GM20431 (cell line): Measurements from ENCODE around the gene ADARB1.

Experiments used
- in situ Hi-C: fragments of 300-500 bp; cut with MseI, MboI; formaldehyde crosslinking; loops from one replicate; pipeline ENCODE4 v1.15.0; 2020; ENCODE audit warnings: low sequenced_read_pairs; ENCODE audit not compliant: unreplicated experiment

Gene ADARB1

DNA sequence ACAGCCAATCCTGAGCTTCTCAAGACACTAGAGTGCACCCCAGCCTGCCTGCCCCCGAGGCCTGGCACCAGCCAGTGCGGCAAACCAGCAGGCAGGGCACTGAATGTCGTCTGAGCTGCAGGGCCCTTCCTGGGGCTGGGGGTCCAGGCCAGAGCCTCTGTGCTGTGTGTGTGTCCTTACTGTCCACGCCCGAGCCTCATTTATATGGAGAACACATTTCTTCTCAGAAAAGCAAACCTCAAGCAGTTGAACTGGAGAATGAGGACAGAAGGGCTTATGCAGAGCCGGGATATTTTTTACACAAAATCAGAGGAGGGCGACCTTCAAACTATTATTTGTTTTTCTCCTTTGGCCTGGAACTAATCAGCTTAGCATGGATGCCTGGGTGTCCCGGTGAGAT is 160.6 kb downstream of the ADARB1 start:
- in situ Hi-C loops, result no loop called here

DNA sequence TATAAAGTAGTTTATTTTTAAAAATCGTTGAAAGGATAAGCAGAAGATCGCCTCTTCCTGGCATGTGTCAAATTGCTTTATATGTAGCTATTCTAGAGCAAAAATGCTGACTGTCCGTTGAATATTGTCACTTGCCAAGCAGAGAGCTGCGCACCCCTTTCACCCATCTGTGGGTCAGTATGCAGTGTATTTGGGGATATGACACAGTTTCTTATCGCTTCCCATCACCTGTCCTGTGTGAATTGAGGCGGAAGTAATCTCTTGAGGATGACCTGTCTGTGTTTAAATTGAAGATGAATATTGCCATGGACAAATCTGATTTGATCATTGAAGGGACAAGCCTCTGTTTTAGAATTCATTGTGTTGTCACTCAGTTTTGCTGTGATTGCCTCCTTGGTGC is 161.1 kb downstream of the ADARB1 start:
- in situ Hi-C loops, result no loop called here

DNA sequence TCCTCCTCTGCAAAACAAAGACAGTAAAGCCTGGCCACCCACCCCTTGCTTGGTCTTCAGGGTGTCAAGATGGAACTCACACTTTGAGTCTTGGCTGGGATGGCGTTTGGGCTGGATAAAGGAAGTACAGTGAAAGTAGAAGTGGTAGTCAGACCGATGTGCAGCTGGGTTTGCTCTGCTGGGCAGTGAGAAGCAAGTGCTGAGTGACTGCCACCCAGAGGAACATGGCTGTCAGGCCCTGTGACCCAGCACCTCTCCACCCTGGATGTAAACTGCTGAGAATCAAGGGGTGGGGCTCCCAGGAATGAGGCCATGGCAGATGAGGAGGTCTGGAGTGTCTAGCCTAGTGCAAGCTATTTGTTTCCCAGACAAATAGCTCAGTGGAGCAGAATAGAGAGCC is 162.1 kb downstream of the ADARB1 start:
- in situ Hi-C loops, result no loop called here

DNA sequence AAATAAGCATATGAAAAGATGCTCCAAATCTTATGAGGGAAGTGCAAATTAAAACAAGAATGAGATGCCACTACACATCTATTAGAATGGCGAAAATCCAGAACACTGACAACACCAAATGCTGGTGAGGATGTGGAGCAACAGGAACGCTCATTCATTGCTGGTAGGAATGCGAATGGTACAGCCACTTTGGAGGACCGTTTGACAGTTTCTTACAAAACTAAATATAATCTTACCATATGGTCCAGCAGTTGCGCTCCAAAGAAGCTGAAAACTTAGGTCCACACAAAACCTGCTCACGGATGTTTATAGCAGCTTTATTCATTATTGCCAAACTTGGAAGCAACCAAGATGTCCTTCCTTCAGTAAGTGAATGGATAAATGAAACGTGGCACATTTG is 163.0 kb downstream of the ADARB1 start:
- in situ Hi-C loops, result no loop called here

DNA sequence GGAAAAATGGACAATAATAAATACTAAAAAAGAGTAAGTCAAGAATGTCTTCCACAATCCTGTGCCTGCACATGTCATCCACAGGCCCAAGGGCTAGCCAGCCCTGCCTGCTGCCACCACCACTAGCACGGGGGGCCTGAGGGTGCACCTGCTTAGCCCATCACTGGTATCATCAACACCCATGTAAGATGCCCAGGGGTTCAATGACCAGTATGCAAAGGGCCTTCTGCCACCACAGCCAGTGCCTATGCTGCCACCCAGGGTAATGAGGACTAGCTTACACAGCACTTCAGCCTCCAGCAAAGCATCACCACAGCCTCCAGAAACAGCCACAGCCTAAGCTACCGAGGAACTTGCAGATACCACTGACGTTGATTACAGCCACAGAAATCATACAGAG is 167.0 kb downstream of the ADARB1 start:
- in situ Hi-C loops, result no loop called here

DNA sequence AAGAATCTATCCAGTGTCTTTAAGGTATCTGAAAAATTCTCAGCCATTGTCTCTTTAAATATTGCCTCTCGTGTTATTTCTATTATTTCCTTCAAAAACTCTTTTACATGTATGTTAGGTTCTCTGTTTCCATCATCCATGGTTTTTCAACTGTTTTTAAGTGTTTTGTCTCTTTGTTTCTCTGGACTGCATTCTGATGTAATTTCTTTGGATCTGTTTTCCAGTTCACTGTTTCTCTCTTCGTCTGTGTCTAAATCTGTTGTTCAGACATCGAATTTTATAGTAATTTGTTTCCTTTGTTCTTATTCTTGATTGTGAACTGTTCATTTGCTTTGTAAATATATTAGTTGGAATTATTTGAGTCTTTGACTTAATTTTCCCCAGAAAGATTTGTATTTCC is 169.2 kb downstream of the ADARB1 start:
- in situ Hi-C loops, result no loop called here

DNA sequence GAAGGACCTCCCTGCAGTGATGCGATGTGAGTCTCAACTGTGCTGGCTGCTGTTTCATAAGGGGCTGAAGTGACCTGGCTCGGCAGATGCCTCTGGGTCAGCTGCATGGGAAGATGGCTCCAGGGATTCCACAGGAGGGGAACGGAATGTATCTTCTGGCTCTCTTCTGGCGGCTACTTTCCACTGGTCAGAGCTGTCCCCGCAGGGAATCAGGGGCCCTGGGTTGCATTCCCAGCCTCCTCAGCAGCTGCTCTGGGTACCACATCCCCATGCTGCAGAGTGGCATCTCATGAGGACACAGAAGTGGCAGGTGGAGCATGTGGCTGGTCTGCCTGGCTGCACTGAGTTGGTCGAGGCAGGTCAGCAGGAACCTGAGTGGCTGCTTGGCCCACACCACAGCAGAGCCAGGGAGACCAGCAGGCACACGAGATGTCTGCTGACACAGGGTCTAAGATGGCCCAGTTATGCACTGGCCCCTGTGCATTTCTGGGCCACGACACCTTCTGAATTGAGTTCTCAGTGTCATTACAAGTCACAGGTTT is 170.5 kb downstream of the ADARB1 start:
- in situ Hi-C loops, result no loop called here

DNA sequence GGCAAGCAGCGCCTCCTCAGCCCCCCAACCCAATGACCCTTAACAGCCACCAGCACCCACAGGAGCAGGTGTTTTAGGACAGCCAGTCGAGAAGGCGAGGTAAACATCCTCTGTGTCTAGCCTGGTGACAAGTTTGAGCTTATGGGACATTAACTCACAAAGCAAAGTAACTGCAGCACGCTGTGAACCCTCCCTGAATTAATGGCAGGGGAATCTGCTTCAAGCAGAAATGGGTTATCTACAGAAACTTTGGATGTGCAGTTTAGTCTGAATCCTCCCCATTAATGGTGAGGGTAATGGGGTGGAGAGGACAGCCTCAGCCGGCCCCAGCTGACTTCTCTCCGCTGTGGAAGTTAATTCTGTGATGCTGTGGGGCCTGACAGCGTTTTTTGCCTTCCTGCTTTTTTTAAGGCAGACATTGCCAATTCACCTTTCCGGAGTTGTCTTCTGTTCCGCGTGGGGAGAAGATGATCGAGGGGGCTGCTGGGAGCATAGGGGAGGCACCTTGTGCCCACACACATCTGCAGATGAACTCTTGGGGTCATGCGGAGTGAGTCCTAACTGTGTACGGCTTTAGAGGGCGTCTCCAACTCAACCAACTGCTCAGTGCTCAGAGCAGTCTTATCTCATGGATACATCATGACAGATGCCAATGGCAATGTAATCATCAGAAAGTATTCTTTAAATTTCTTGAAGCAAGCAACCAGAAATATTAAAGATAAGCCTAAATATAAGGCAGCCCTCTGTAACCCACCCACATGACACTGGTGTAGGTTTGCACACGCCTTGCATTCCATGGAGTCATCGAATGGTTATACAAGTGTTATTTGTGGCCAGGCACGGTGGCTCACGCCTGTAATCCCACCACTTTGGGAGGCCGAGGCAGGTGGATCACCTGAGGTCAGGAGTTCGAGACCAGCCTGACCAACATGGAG is 172.3 kb downstream of the ADARB1 start:
- in situ Hi-C loops, result no loop called here

DNA sequence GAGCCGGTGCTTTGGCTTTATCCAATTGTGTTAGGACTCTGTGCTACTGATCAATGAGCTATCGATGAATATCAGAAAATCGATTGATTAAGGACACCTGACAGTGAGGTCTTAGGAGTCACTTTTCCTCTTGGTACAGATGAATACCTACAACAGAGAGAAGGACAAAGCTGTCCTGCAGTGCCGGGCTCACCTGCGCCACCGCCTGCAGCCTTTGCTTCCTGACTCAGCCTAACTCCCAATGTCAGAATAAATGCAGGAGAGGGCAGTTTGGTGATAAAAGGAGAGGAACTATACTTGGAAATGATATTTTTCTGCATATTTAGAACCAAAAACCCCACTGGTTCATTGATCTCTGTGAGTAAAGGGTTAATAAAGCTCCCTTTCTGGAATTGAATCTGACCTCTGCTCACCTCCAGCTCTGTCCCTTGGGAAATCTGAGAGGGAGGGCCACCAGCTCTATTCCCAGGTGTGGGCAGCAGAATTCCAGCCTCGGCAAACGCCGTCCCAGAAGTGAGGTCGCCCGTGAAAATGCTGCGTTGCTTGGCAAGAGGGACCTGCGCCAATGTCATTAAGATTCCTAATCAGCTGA is 174.0 kb downstream of the ADARB1 start:
- in situ Hi-C loops, result no loop called here

DNA sequence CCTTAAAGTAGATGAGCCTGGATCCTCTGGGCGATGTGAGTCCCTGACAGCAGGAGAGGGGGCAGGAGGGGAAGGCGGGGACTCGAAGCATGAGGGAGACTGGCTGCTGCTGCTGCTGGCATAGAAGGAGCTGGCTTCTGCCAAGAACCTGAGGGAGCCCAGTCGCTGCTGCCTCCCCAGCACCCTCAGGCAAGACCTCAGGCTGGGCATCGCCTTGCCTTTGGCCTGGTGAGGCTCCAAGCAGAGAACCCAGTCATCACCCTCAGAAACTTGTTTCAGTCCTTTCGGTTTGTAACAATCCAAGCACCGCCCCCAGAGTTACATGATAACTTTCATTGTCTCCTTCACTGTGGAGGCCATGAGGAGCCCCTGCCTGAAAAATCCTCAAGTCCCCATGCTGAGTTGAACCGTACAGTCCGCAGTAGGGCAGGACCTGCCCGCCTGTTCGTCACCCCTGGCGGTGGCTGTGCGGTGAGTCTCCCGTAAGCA is 174.6 kb downstream of the ADARB1 start:
- in situ Hi-C loops, result no loop called here

DNA sequence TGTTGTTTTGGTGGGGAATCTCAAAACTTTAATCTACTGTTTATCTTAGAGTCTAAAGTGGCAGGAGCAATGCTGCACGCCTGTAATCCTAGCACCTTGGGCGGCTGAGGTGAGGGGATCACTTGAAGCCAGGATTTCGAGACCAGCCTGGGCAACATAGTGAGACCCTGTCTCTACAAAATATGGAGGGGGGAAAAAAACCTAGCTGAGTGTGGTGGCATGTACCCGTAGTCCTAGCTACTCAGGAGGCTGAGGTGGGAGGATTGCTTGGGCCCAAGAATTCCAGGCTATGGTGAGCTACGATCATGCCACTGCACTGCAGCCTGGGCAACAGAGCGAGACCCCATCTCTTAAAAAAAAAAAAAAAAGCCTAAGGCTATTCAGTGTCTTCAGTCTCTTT is 175.2 kb downstream of the ADARB1 start:
- in situ Hi-C loops, result no loop called here

DNA sequence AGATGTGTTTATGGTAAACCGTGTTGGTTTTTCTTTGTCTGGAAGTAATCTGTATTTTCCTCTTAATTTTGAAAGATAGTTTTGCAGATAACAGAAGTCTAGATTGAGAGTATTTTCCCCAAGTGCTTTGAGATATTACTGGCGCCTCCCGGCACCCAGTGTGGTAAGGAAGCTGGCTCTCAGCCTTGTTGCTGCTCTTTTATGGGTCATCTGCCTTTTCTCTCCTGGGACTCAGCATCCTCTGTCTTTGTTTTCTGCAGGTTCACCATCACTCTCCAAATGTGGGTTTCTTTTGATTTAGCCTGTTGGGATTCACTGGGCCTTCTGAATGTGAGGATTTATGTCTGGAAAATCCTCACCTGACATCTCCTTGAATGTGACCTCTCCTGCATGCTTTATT is 175.9 kb downstream of the ADARB1 start:
- in situ Hi-C loops, result no loop called here

DNA sequence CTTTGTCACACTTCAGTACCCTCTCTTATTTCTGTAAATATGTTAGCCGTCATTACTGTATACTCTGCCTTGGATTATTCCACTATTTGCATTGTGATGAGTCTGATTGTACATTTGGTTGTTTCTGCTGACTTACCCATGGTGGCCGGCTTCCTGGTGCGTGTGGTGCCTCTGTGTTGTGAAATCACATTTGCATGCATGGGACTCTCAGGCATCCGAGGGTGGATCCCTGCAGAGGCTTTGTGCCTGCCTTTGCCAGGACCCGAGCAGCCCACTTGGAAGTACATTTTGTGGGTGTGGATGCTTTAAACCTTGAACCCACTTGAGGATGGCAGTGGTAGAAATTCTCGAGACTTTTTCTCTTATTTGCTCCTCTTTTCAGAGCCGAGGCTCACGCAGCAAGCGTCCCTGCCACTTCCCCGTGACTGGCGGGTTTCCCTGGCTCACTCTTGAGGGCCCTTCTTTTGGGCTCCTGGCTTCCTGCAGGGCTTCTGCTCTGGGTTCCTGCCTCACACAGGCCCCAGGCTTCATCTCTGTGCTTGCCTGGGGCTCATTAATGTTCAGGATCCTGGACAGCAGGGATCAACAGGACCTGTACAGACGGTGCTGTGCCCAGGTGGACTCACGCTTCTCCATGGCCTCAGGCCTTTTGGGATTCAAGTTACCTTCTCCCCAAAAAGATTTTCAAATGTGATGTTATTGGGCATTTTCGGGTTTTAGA is 176.7 kb downstream of the ADARB1 start:
- in situ Hi-C loops, result no loop called here

DNA sequence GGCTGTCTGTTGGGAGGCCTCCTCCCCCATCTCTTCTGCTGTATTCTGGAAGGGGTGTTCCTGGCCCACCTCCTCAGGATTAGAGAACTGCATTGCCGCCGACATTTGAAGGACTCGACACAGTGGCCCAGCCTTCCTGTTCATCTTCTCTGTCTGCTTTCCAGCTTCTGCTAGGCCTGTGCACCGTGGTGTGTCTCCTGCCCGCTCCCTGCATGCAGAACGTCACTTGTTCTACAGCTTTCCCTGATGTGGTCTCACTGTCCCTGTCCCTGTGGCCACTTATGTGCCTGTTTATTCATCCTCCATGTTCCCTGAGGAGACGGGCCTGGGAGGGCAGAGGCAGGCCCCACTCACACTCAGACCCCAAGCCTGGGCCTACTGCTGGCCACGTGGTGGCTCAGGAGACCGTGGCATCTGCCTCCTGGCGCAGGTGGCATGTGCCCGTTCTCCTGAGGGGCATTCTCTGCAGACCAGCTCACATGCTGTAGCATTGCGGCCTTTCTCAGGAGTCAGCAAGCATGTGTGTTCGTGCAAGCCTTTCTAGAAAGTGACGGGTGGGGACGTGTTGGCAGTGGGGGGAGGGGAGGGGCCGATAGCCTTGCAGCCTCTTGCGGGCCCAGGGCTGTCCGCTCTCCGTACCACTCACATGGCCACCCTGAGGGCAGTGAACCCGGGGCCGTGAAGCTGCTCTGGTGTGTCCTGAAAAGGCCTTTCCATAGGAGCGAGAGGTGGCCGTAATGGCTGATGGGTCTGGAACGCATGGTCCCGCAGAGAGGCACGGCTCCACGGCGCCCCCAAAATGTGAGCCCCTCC is 177.5 kb downstream of the ADARB1 start:
- in situ Hi-C loops, result no loop called here

DNA sequence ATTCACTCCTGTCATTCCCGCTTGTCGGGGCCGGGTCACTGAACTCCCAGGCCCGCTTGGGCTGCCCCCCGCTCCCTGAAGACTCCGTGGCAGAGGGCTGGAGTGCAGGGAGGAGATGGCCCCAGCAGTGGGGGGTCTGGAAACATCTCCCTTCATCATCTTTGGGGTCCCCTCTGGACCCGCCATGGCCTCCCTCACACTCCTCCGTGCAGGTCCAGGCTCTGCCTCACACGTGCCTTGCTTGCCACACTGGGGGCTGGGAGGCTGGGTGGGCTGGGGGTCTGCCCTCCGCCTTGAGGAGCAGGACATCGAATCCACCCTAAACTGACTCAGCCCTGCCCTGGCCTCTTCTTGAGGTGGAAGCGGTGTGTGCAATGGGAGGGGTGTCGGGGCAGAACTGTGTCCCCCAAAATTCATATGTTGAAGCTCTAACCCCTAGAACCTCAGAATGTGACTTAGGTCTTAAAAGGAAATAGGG is 178.1 kb downstream of the ADARB1 start:
- in situ Hi-C loops, result no loop called here

DNA sequence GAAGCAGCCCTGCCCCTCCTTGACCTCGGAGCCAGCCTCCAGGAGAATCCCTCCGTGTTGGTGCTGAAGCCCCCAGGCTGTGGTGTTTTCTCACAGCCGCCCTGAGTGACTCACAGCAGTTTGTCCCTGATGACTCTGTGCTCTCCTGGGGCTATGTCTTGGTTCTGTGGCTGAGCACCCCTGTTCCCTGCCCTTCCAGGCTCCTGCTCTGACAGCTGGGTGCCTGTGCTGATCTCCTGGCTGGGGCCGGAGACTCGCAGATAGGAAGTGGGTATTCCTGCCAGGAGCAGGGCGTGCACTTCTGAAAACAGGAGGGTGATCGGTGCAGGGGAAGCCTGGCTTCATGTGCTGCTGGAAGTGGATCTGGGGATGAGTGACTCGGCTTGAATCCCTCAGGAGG is 178.8 kb downstream of the ADARB1 start:
- in situ Hi-C loops, result no loop called here

DNA sequence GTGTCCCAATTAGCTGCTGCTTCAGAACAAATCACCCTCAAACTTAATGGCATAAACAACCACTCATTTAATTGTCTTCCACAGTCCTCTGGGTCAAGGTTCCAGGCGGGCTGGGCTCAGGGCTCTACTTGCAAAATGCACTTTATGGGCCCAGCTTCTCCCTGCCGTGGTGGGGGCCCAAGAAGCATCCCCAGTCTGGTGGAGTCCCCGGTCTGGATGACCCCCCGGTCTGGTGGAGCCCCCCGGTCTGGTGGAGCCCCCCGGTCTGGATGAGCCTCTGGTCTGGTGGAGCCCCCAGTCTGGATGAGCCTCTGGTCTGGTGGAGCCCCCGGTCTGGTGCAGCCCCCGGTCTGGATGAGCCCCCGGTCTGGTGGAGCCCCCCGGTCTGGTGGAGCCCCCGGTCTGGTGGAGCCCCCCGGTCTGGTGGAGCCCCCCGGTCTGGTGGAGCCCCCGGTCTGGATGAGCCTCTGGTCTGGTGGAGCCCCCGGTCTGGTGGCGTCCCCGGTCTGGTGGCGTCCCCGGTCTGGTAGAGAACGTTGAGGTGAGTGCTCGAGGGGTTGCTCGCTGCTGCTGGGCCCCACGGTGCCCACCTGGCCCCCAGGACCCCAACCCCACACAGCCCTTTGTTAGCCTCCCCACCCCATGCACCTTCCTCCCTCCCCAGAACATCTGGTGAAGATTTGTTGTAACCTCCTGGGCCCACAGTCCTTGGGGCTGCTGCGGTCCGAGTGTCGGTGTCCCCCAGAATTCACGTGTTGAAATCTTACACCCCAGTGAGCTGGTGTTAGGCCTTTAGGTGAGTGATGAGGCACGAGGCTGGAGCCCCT is 179.5 kb downstream of the ADARB1 start:
- in situ Hi-C loops, result no loop called here

DNA sequence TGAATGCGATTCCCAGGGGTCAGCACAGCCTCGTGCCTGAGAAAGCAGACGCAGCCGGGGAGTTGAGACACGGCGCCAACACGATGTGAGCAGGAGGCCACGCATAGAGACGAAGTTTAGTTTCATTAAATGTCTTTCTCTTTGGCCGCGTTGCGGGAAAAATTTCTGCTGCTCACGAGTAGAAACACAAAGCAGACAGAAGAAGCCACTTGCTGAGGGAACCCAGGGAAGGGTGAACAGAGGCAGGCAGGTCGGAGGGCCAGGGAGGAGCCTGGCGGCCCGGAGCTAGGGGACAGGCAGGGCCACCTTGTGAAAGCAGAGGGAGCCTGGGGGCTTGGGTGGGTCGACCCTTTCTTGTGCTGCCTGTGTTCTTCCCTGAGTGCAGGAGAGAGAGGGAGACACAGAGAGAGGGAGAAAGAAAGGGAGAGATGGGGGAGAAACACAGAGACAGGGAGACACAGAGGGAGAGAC is 180.1 kb downstream of the ADARB1 start:
- in situ Hi-C loops, result no loop called here
